ENCODE results near the gene ABHD17C.

The ABHD17C gene

DNA sequence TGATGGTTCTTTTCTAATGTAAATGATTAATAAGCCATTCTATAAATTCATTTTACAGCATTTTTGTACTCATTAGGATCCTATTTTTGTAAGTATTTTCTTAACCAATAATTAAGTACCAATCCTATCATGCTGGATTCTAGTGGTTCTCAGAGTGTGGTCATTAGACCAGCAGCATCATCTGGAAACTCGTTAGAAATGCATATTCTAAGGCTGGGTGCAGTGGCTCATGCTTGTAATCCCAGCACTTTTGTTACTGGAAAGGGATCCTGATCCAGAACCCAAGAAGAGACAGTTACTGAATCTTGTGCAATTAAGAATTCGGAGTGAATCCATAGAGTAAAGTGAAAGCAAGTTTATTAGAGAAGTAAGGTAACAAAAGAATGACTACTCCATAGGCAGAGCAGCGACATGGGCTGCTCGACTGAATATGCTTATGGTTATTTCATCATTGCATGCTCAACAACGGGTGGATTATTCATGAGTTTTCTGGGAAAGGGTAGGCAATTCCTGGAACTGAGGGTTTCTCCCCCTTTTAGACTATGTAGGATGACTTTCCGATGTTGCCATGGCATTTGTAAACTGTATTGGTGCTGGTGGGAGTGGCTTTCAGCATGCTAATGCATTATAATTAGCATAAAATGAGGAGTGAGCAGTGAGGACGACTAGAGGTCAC lies 74.2 kb downstream of the ABHD17C start:
- DNase-seq = peak; percentile 38

GRCh38 chr15:80769829-80770705 lies 75.0 kb downstream of the ABHD17C start:
- DNase-seq = no peak

- DNase-seq = no peak
These were observed 78.0 kb downstream of the ABHD17C start for GRCh38 chr15:80773122-80773551.

DNA sequence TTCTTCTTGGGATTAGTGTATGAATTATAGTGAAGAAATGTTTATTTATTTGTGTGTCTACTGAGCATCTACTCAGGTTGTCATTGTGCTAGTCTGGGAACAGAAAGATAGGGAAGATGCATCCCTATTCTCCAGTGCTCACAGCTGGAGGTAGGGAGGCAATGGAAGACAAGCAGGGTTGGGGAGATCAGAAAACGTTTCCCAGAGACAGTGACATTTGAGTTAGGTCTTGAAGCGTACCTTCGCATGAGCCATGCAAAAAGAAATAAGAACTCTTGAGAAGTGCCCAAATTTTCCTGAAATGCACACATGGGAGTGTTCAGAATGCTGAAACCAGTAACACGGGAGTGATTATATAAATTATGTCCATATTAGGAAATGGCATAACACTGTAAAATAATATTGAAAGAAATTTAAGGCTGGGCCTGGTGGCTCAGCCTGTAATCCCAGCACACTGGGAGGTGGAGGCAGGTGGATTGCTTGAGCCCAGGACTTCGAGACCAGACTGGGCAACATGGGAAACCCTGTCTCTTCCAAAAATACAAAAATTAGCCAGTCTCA lies 78.8 kb downstream of the ABHD17C start:
- DNase-seq = no peak

DNA sequence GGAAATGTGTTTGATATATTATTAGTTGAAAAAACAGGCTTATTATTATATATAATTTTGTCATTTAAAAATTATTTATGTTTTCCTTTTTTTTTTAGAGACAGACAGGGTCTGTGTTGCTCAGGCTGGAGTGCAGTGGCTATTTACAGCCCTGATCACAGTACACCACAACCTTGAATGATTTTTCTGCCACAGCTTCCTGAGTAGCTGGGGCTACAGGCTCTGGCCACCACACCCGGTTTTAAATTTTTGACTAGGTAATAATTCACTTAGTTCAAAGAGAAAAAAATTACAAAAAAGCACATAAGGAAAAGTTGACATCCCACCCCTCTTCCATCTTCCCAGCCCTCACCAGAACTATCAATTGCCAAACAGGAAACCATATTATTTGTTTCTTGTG lies 79.4 kb downstream of the ABHD17C start:
- DNase-seq = no peak

- DNase-seq = no peak
These were observed 80.2 kb downstream of the ABHD17C start for GRCh38 chr15:80775338-80775737.

DNA sequence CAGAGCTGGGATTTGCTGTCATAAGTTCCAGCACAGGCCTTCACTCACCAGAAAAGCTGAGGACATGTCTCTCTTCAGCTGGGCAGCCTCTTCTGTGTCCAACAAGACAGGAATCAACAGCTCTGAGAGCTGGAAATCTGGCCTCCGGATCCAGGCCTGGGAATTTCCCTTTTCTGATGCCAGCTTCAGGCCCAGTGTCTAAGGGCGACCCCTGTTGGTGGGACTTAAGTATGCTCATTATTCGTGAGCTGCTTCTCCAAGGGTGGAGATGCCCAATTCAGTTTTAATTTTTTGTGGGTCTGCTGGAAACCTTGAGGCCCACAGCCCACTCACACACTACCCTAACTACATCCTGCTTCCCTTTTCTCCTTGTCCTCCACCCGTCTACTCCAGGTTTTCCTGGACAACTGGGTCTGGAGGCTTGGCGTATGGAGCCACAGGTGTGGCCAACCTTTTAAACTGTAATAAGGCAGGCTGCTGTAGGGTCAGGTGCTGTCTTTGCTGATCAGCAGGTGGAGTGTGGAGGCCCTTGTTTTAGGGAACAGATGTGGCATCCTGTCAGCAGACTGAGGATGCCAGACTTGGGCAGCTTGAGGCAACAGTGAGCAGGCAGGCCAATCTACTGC lies 81.4 kb downstream of the ABHD17C start:
- peak; percentile 58 for DNase-seq

GRCh38 chr15:80777137-80777536 lies 82.0 kb downstream of the ABHD17C start:
- DNase-seq = peak; percentile 2

DNA sequence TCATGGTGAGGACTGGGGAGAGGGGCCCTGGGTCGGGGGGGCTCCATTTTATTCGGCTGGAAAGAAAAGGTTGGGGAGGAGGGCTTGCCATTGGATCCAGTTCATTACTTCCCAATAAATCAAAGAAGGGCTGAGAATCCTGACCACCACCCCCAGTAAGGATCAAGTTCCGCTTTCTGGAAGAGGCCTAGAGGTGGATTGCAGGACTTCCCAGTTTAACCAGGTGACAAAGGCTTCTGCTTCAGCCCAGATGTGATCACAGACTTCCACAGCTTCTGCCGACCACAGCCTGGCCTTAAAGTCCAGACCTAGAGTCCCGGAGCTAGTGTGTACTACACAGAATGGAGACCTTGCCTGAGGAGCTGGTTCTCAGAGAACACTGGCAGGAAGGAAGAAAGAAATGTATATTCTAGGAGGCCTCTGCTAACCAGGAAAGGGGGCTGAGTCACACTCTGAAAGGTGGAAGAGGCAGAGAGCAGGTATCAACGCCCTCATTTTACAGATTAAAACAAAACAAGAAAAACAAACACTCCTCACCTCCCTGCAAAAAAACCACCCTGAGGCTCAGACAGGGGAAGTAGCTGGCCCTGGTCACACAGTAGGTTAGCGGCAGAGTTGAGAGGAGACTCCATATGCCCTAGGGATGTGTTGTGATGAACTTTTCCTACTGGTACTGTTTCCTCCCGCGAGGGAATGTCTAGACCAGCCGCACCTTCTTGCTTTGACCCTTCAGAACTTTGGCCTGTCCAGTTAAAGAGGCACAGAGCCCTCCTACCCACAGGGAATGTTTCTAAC lies 82.9 kb downstream of the ABHD17C start:
- DNase-seq = no peak

DNA sequence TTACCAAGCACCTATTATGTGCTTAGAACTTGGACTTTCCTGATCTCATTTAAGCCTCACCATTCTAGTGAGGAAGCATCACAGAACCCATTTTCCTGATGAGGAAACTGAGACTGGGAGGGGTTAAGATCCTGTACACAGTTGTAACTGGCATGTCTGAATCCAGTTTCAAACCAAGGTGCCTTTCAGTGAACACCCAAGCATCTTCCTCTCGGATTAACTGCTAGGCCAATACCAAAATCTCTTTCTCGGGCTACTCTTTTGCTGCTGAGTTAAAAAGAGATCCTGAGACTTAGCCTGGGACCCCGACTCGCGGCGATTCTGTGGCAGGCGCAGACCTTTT lies 83.5 kb downstream of the ABHD17C start:
- DNase-seq = no peak

DNA sequence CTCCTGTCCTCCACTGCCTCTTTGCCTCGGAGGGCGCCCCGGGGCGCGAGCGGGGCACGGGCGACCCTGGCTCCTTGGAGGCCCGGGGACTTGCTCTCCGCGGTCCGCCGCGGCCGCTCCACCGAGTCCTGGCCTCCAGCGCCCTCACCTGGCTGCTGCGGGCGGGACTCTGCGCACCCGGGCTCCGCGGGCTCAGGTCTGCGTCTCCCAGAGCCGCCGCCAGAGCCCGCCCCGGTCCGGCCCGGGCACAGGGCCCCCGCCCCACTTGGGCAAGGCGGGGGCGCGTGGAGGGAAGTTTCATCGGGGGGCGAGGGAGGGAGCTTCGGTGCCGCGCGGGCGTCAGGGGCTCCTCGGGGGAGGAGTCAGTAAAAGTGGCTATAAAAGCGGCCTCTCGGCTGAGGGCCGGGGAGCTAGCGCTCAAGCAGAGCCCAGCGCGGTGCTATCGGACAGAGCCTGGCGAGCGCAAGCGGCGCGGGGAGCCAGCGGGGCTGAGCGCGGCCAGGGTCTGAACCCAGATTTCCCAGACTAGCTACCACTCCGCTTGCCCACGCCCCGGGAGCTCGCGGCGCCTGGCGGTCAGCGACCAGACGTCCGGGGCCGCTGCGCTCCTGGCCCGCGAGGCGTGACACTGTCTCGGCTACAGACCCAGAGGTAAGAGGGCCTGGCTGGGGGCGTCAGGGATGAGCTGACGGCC lies 84.0 kb downstream of the ABHD17C start, which contains the start of gene CEMIP:
Gene CEMIP, plus strand, starts transcription at position 407 of the 694 bp plus-strand sequence. CDS start 94,510 bp downstream, outside the sequence.
- no peak for DNase-seq

DNA sequence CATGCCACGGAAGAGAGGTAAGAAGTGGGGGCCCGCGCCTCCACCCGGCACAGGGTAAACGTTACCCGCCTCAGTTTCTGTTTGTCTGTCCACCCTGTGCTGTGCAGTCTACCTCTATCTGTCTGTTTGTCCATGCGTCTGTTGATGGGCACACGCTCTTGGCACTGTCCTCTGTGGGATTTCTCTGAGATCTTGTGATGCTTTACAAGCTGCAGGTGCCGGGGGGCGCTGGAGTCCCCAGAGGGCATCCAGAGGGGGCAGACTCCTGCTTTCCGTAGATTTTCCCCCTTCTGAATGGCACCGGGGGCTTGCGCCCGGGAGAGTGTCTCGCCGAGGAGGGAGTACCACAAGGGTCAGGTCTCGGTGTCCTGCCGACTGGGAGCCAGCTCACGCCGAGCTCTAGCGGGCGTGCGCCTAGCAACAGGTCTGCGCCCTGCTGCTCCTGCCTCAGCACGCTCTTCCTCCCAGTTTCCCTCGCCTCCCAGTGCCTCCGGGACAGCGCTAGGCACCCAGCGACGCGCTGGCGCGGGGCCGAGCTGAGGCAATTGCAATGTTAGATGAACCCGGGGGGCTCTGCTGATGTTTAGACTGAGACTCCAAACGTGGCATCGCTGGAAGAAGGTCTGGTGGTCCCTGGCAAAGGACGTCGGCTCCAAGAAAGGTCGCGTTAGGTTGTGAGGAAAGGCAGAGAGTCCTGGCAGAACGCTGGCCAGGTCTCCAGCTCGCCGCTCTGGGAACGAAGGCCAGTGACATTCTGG lies 84.7 kb downstream of the ABHD17C start:
- DNase-seq = no peak

DNA sequence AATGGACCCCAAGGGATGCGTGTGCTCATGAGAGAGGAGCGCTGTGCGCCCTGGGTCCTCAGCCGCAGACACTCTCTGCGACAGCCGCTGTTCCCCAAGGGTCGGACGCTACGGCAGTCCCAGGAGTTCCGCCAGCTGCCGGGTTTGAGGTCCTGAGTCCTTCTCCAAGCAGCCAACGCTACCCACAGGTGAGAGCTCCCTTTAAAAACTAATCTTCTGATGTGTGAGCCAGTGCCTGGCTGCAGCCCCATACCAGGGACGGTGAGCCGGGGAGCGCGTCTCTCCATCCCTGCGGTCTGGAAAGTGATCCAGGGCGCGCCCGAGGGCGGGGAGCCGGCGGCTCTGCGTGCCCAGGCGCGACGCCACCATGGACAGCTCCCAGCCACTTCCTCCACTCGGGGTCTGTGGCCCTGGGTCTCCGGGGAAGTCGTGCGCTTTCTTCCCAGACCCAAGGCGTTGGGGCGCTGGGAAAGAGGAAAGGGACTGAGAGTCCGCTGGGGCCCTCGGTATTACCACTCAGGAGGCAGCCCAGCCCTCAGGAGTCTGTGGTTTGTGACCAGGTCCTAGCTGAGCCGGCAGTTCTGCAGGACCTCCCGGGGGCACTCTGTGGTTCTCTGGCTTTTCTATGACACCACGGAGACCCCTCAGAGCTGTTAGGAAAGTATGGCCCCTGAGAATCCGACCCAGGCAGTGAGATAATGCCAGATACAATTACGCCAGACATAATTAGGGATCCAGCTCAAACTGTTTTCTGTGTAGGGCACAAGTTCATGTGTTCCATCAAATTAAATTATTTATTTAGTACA lies 85.5 kb downstream of the ABHD17C start:
- no peak for DNase-seq

GRCh38 chr15:80783260-80783659 lies 88.2 kb downstream of the ABHD17C start:
- DNase-seq = no peak

- no peak for DNase-seq
These were observed 90.2 kb downstream of the ABHD17C start for GRCh38 chr15:80785335-80785734.

DNA sequence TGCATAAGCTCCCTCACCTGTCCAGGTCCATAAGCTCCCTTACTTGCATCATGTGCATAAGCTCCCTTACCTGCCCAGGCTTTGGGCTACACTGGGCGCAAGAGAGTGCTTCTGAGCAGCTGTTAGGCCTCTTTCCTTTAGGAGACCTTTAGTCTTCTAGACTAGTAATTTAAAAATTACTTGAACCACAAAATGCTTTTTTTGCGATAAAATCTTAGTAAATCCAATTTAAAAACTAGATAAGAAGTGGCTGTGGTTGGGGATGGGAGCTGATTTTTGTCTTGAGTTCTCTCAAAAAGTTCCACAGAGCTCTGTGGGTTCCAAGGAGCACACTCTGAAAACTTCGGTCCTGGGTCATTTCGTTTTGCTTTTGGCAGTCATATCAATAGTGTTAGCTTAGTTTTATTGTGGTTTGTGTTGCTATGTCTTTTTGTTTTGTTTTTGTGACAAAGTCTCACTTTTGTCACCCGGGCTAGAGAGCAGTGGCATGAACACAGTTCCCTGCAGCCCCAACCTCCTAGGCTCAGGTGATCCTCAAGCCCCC lies 90.8 kb downstream of the ABHD17C start:
- no peak for DNase-seq

- DNase-seq = no peak
These were observed 92.2 kb downstream of the ABHD17C start for GRCh38 chr15:80787316-80787715.

- DNase-seq = no peak
These were observed 93.4 kb downstream of the ABHD17C start for GRCh38 chr15:80788536-80788935.

DNA sequence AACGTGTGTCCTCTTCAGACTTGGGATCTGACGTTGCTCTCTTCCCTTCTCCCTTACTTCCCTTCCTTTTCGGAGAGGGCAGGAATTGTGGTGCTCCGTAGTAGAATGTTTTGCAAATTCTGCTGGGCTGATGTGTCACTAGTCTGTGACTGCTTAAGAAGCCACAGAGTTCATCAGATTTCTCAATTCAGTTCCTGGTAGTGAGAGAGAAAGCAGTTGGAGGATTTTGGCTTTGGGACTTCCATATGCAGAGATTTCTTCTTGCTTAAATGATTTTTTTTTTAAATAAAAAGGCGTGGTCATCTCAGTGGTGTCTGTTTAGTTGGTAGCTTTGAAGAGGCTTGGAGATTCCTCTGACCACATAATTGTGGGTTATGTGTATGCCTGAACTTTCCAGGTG lies 94.2 kb downstream of the ABHD17C start:
- DNase-seq = no peak

GRCh38 chr15:80789796-80790195 lies 94.7 kb downstream of the ABHD17C start:
- DNase-seq = no peak
